Kidney (tissue), 14 donors: ENCODE measurements around the gene SMG5. TPM values are rescaled to one million over a fixed set of nuclear protein-coding genes. Genes with fewer than 3 reads are reported as not detected.
A peak's percentile ranks its signal among the peaks of the same experiment; 100 is the strongest.

Source experiments
- DNase-seq, 5 donors: peaks; one replicate each; pipeline ENCODE4 v3.0.0-alpha.2; 2013 to 2020
- FAIRE-seq: peaks from 2 replicates; lab custom pipeline; 2012; peaks lifted over from hg19 to GRCh38; lab: Jason Lieb, UNC
- H3K27ac ChIP-seq, 2 donors: one replicate each; pipeline ENCODE4 v1.7.0; 2013; ENCODE audit warnings: low read depth in 2 of 2, low read length in 2 of 2, inconsistent platforms in 1 of 2
- H3K27me3 ChIP-seq: one replicate; pipeline ENCODE4 v1.7.1; 2013; ENCODE audit warnings: low read length, inconsistent platforms; ENCODE audit not compliant: control insufficient read depth, insufficient read depth
- H3K36me3 ChIP-seq, 3 donors: one replicate each; pipeline versions ENCODE4 v1.7.0 to v1.7.1; 2013; ENCODE audit warnings: low read length in 3 of 3, control low read depth in 1 of 3, inconsistent platforms in 1 of 3; ENCODE audit not compliant: insufficient read depth in 3 of 3, control insufficient read depth in 2 of 3
- H3K4me1 ChIP-seq, 3 donors: one replicate each; pipeline versions ENCODE4 v1.7.0 to v1.7.1; 2013; ENCODE audit warnings: low read length in 3 of 3, inconsistent platforms in 1 of 3, low read depth in 1 of 3; ENCODE audit not compliant: control insufficient read depth in 2 of 3, insufficient read depth in 2 of 3
- H3K4me3 ChIP-seq, 3 donors: one replicate each; pipeline versions ENCODE4 v1.7.0 to v1.8.1; 2013; ENCODE audit warnings: low read length in 3 of 3, control low read depth in 1 of 3, inconsistent platforms in 1 of 3
- H3K9ac ChIP-seq, 3 donors: one replicate each; pipeline versions ENCODE4 v1.7.0 to v1.7.1; 2013; ENCODE audit warnings: low read length in 3 of 3, control low read depth in 1 of 3, inconsistent platforms in 1 of 3
- H3K9me3 ChIP-seq, 3 donors: one replicate each; pipeline versions ENCODE4 v1.7.0 to v1.7.1; 2013; ENCODE audit warnings: low read length in 3 of 3, control low read depth in 1 of 3, inconsistent platforms in 1 of 3; ENCODE audit not compliant: control insufficient read depth in 2 of 3, insufficient read depth in 1 of 3
- CTCF ChIP-seq: IDR thresholded peaks from 3 replicates; pipeline ENCODE4 v1.5.1; 2012; ENCODE audit warnings: mild to moderate bottlenecking, moderate library complexity, borderline replicate concordance; ENCODE audit not compliant: insufficient read depth; ENCODE audit errors: extremely low read depth
- intact Hi-C: fragments of 100-400 bp; cut with DNase I; formaldehyde crosslinking; loops from one replicate; pipeline ENCODE4 v1.11.1; 2022
- polyA plus RNA-seq: library from polyadenylated mRNA; stranded (reverse); fragments of 350-450 nt; fragmentation: Illumina TruSeq; extraction: RNeasy Lipid Tissue Mini Kit (QIAGEN cat#74804); gene quantifications from one replicate; pipeline ENCODE4 v1.2.3, GENCODE V29; 2014; ENCODE audit warnings: low read depth, low replicate concordance; ENCODE audit not compliant: insufficient read depth
- total RNA-seq: library from RNA; stranded (reverse); fragmentation: NEBNext Ultra II Directional; extraction: Animal tissue kit (Norgen Biotek cat#: 25700); gene quantifications from one replicate; pipeline ENCODE4 v1.2.1, GENCODE V29; 2021
- donor health status: control.
- donor health status: control.
- donor health status: control.
- donor health status: control.
- donor health status: control.
- donor health status: DM: yes; HTN: yes; CAD: no.
- donor health status: Normal renal cell carcinoma (clear cell type).

SMG5 gene
- total and polyA plus RNA-seq, 2 donors from 2014 or later, result 46.1 to 69.5 TPM

- peak; percentile 88 to 94 (median 92) for DNase-seq
- no peak for TF ChIP-seq CTCF
- no peak for FAIRE-seq
- H3K4me1 ChIP-seq, result peaks cover 0 to 20% (median 13%) of the 10 kb centered on the region in 3 donors
- peak overlapping the region; percentile 84 to 85 for H3K27ac ChIP-seq
- peaks cover 0 to 2% (median 2%) of the 10 kb centered on the region in 3 donors for H3K36me3 ChIP-seq
- H3K4me3 ChIP-seq, result peak overlapping the region; percentile 66 to 82 (median 76)
- no peaks in the 10 kb centered on the region for H3K9me3 ChIP-seq
- no peaks in the 10 kb centered on the region for H3K27me3 ChIP-seq
- H3K9ac ChIP-seq, result peak overlapping the region; percentile 57 to 92 (median 68)
- intact Hi-C loops, result no loop called here
Observed at GRCh38 chr1:156291226-156292061, 8.8 kb upstream of the SMG5 start.

GRCh38 chr1:156289857-156290256 lies 7.2 kb upstream of the SMG5 start:
- FAIRE-seq, result no peak
- Histone ChIP-seq H3K27me3 (no peaks in the 10 kb centered on the region), H3K4me1 (peaks cover 0 to 16% (median 11%) of the 10 kb centered on the region in 3 donors), H3K9me3 (no peaks in the 10 kb centered on the region), H3K27ac (no peak overlapping the region), H3K9ac (no peak overlapping the region), H3K4me3 (no peak overlapping the region), H3K36me3 (peaks cover 0 to 2% (median 2%) of the 10 kb centered on the region in 3 donors)
- TF ChIP-seq CTCF, result no peak
- intact Hi-C loops, result no loop called here
- DNase-seq, result no peak

GRCh38 chr1:156286061-156286460 lies 3.4 kb upstream of the SMG5 start:
- FAIRE-seq, result no peak
- Histone ChIP-seq H3K4me1 (peaks cover 0 to 21% (median 17%) of the 10 kb centered on the region in 3 donors), H3K4me3 (no peak overlapping the region), H3K9ac (no peak overlapping the region), H3K27ac (no peak overlapping the region), H3K27me3 (no peaks in the 10 kb centered on the region), H3K36me3 (peaks cover 0 to 2% (median 0%) of the 10 kb centered on the region in 3 donors), H3K9me3 (no peaks in the 10 kb centered on the region)
- no peak for DNase-seq
- no peak for TF ChIP-seq CTCF
- intact Hi-C loops, result no loop called here
